Activated CD4-positive, alpha-beta T cell treated with anti-CD3 and anti-CD28 coated beads for 48 hours (primary cell): ENCODE results near the gene NIFK.
"Not testable (repeated sequence)": the region's sequence is repeated elsewhere in the genome, so short reads cannot be mapped to it uniquely, and the experiment has no call there.

Experiments
- DNase-seq: peaks from one replicate; pipeline ENCODE4 v3.0.0-alpha.2; 2020

Gene NIFK

GRCh38 chr2:121694398-121695170 is 42.1 kb downstream of the NIFK start:
- no peak for DNase-seq

GRCh38 chr2:121690572-121690971 is 46.1 kb downstream of the NIFK start:
- DNase-seq, result not testable (repeated sequence)

- DNase-seq, result no peak
These were observed 46.6 kb downstream of the NIFK start for GRCh38 chr2:121690095-121690494.

- no peak for DNase-seq
These were observed 47.3 kb downstream of the NIFK start for GRCh38 chr2:121689356-121689755.

GRCh38 chr2:121688820-121689219 is 47.9 kb downstream of the NIFK start:
- no peak for DNase-seq

GRCh38 chr2:121686902-121687301 is 49.8 kb downstream of the NIFK start:
- DNase-seq, result no peak

- no peak for DNase-seq
These were observed 50.5 kb downstream of the NIFK start for GRCh38 chr2:121686218-121686617.

- DNase-seq, result no peak
These were observed 54.0 kb downstream of the NIFK start for GRCh38 chr2:121682396-121683298.

GRCh38 chr2:121677855-121678254 is 58.8 kb downstream of the NIFK start:
- DNase-seq, result no peak
